HCT116 (cell line): Measurements from ENCODE around the gene RALB. TPM values are rescaled to one million over a fixed set of nuclear protein-coding genes. Genes with fewer than 3 reads are reported as not detected.

Experiments
- ATAC-seq: fragments of 200-7000 bp; cut with Tn5 transposase; 2 replicates; pipeline ENCODE4 v1.9.1; 2020; ENCODE audit warnings: mild to moderate bottlenecking, moderate library complexity
- BruUV-seq: library from RNA; stranded (reverse); fragments of 400-500 nt; replicated peaks from 2 replicates; lab custom pipeline; 2021; lab: Mats Ljungman, UMichigan
- CTCF ChIA-PET: fragments of 300-600 bp; sonication (Branson Sonifier 250); formaldehyde crosslinking; loops from one replicate; lab custom pipeline; 2021; ENCODE audit warnings: antibody characterized with exemption; lab: Charles Lee
- POLR2A ChIA-PET: fragments of 300-600, 350-600 bp; sonication (Branson Sonifier 250); formaldehyde crosslinking; loops from one replicate; lab custom pipeline; 2021; ENCODE audit warnings: antibody characterized with exemption; lab: Charles Lee
- RAD21 ChIA-PET, 2 experiments: fragments of 300-600 bp; sonication (Branson Sonifier 250); formaldehyde crosslinking; loops; one replicate each; lab custom pipeline; 2023; ENCODE audit warnings: low total read pairs in 2 of 2; ENCODE audit not compliant: uncharacterized antibody in 2 of 2, unreplicated experiment in 2 of 2, low non-redundant PET in 1 of 2; lab: Charles Lee
- DNase-seq: peaks from one replicate; pipeline ENCODE4 v3.0.0-alpha.2; 2010; ENCODE audit warnings: low read depth, low spot score
- H2AFZ ChIP-seq: fragments of 200-600 bp; shearing (Covaris generic), sonication (generic); 2 replicates; pipeline ENCODE4 v1.6.1; 2017; ENCODE audit warnings: low read depth, mixed run types, mixed read lengths, antibody characterized with exemption, low read length; ENCODE audit not compliant: poor library complexity, severe bottlenecking
- H3K27ac ChIP-seq: 2 replicates; pipeline ENCODE4 v1.5.1; 2012; ENCODE audit warnings: low read depth, low read length
- H3K27me3 ChIP-seq: fragments of 200-600 bp; sonication (generic); 2 replicates; pipeline ENCODE4 v1.6.1; 2016; ENCODE audit warnings: mixed run types, low read length, mixed read lengths; ENCODE audit not compliant: insufficient read depth
- H3K36me3 ChIP-seq, 2 experiments: fragments of 200-500 bp in 1 of 2; fragments of 200-600 bp in 1 of 2; sonication (Bioruptor generic) in 1 of 2; sonication (generic) in 1 of 2; 2 replicates each; pipeline versions ENCODE4 v1.5.1 to v1.6.1; 2014 to 2016; ENCODE audit warnings: low read length in 2 of 2, inconsistent platforms in 1 of 2, mixed read lengths in 1 of 2, mixed run types in 1 of 2; ENCODE audit not compliant: insufficient read depth in 2 of 2, control insufficient read depth in 1 of 2
- H3K4me1 ChIP-seq, 2 experiments: fragments of 200-600 bp in 1 of 2; sonication (generic) in 1 of 2; 2 replicates each; pipeline versions ENCODE4 v1.5.1 to v1.6.1; 2012 to 2017; ENCODE audit warnings: low read length in 2 of 2, inconsistent platforms in 1 of 2, mild to moderate bottlenecking in 1 of 2, mixed read lengths in 1 of 2, mixed run types in 1 of 2, moderate library complexity in 1 of 2; ENCODE audit not compliant: insufficient read depth in 2 of 2, control insufficient read depth in 1 of 2
- H3K4me2 ChIP-seq: fragments of 200-600 bp; sonication (generic); 2 replicates; pipeline ENCODE4 v1.6.1; 2017; ENCODE audit warnings: mixed run types, low read length, mixed read lengths
- H3K4me3 ChIP-seq, 2 experiments: fragments of 200-600 bp in 1 of 2; sonication (generic) in 1 of 2; replicated peaks in 1 of 2; 2 replicates each; pipeline ENCODE4 v1.5.1; 2011 to 2016; ENCODE audit warnings: low read length in 2 of 2, control low read depth in 1 of 2, low read depth in 1 of 2, mild to moderate bottlenecking in 1 of 2, mixed read lengths in 1 of 2, mixed run types in 1 of 2
- H3K79me2 ChIP-seq: fragments of 200-600 bp; sonication (generic); 2 replicates; pipeline ENCODE4 v1.6.1; 2017; ENCODE audit warnings: mild to moderate bottlenecking, mixed run types, low read length, moderate library complexity, mixed read lengths; ENCODE audit not compliant: insufficient read depth
- H3K9ac ChIP-seq: fragments of 200-600 bp; sonication (generic); 2 replicates; pipeline ENCODE4 v1.6.1; 2016; ENCODE audit warnings: low read length, mixed read lengths
- H3K9me2 ChIP-seq: fragments of 200-600 bp; sonication (generic), shearing (Covaris generic); 2 replicates; pipeline ENCODE4 v1.6.1; 2017; ENCODE audit warnings: mixed run types, mild to moderate bottlenecking, moderate library complexity; ENCODE audit not compliant: insufficient read depth
- H3K9me3 ChIP-seq, 2 experiments: fragments of 200-500 bp in 1 of 2; fragments of 200-600 bp in 1 of 2; sonication (Bioruptor generic) in 1 of 2; sonication (generic) in 1 of 2; 2 replicates each; pipeline ENCODE4 v1.6.1; 2014 to 2017; ENCODE audit warnings: low read length in 2 of 2, mixed read lengths in 2 of 2, inconsistent platforms in 1 of 2, low read depth in 1 of 2, mild to moderate bottlenecking in 1 of 2, mixed run types in 1 of 2, moderate library complexity in 1 of 2; ENCODE audit not compliant: control insufficient read depth in 1 of 2, insufficient read depth in 1 of 2
- H4K20me1 ChIP-seq: fragments of 200-600 bp; sonication (generic), shearing (Covaris generic); 2 replicates; pipeline ENCODE4 v1.6.1; 2017; ENCODE audit warnings: mixed run types, mild to moderate bottlenecking, moderate library complexity; ENCODE audit not compliant: insufficient read depth
- CBX3 ChIP-seq: IDR thresholded peaks from 2 replicates; pipeline ENCODE4 v1.6.1; 2012; ENCODE audit warnings: low read depth
- CEBPB ChIP-seq: IDR thresholded peaks from 2 replicates; pipeline ENCODE4 v1.6.1; 2012; ENCODE audit warnings: low read depth
- EGR1 ChIP-seq: IDR thresholded peaks from 2 replicates; pipeline ENCODE4 v1.6.1; 2012; ENCODE audit warnings: low read depth
- ELF1 ChIP-seq: IDR thresholded peaks from 2 replicates; pipeline ENCODE4 v1.6.1; 2012; ENCODE audit warnings: low read depth, borderline replicate concordance
- EZH2phosphoT487 ChIP-seq: fragments of 200-600 bp; IDR thresholded peaks from 2 replicates; pipeline ENCODE4 v1.6.1; 2018; ENCODE audit warnings: antibody characterized with exemption, borderline replicate concordance
- FOSL1 ChIP-seq: IDR thresholded peaks from 2 replicates; pipeline ENCODE4 v1.6.1; 2012; ENCODE audit warnings: low read depth
- JUND ChIP-seq: IDR thresholded peaks from 2 replicates; pipeline ENCODE4 v1.6.1; 2012
- MAX ChIP-seq: IDR thresholded peaks from 2 replicates; pipeline ENCODE4 v1.6.1; 2012
- POLR2A ChIP-seq: IDR thresholded peaks from 2 replicates; pipeline ENCODE4 v1.7.0; 2011; ENCODE audit warnings: borderline replicate concordance; ENCODE audit not compliant: insufficient read depth, insufficient read length; ENCODE audit errors: extremely low read depth
- RAD21 ChIP-seq: IDR thresholded peaks from 2 replicates; pipeline ENCODE4 v1.6.1; 2012; ENCODE audit warnings: low read depth, mild to moderate bottlenecking
- REST ChIP-seq: IDR thresholded peaks from 2 replicates; pipeline ENCODE4 v1.6.1; 2012; ENCODE audit warnings: low read depth
- SIN3A ChIP-seq: IDR thresholded peaks from 2 replicates; pipeline ENCODE4 v1.6.1; 2012; ENCODE audit warnings: low read depth
- SP1 ChIP-seq: IDR thresholded peaks from 2 replicates; pipeline ENCODE4 v1.6.1; 2012; ENCODE audit warnings: low read depth
- TCF7L2 ChIP-seq: IDR thresholded peaks from 2 replicates; pipeline ENCODE4 v1.7.0; 2011; ENCODE audit warnings: borderline replicate concordance, inconsistent platforms; ENCODE audit not compliant: insufficient read depth, insufficient read length; ENCODE audit errors: extremely low read depth
- ZFX ChIP-seq: fragments of 450-650 bp; IDR thresholded peaks from 2 replicates; pipeline ENCODE4 v1.6.1; 2017
- ZNF274 ChIP-seq: fragments of 200-500 bp; sonication (Bioruptor generic); IDR thresholded peaks from 2 replicates; pipeline ENCODE4 v1.6.1; 2014; ENCODE audit warnings: mild to moderate bottlenecking, low read depth, low read length, inconsistent platforms
- intact Hi-C: fragments of 100-400 bp; cut with micrococcal nuclease; formaldehyde crosslinking; loops from 2 replicates; pipeline ENCODE4 v1.10.0; 2022
- total RNA-seq: library from RNA; stranded (reverse); gene quantifications from one replicate; pipeline ENCODE4 v1.2.1, GENCODE V29; 2021; ENCODE audit not compliant: unreplicated experiment
- TF ChIP-seq, protein P1 (sequence below), 3 experiments: fragments of 200-600 bp in 1 of 3; sonication (generic) in 1 of 3; IDR thresholded peaks in 2 of 3; conservative IDR thresholded peaks in 1 of 3; 2 replicates each; pipeline ENCODE4 v1.5.1; 2012 to 2017; ENCODE audit warnings: low read depth in 2 of 3, low read length in 2 of 3, antibody characterized with exemption in 1 of 3, borderline replicate concordance in 1 of 3, control low read depth in 1 of 3, mild to moderate bottlenecking in 1 of 3, mixed read lengths in 1 of 3, mixed run types in 1 of 3, moderate library complexity in 1 of 3; ENCODE audit not compliant: insufficient read depth in 1 of 3
- TF ChIP-seq, protein P2 (sequence below): IDR thresholded peaks from 2 replicates; pipeline ENCODE4 v1.6.1; 2011; ENCODE audit warnings: mild to moderate bottlenecking, low read length, moderate library complexity; ENCODE audit not compliant: insufficient replicate concordance; ENCODE audit errors: extremely low read depth

RALB gene
- total RNA-seq, 1 experiment from 2014 or later: 42.8 TPM

- POLR2A ChIA-PET: no interaction called here
- no peaks in the 10 kb centered on the region for H3K79me2 ChIP-seq
- TF ChIP-seq POLR2A (no peak), EGR1 (no peak), REST (no peak), ZFX (no peak), EZH2phosphoT487 (no peak), SIN3A (no peak), TCF7L2 (no peak), CBX3 (no peak), SP1 (no peak), MAX (no peak), RAD21 (no peak), ELF1 (no peak), FOSL1 (no peak), ZNF274 (no peak), JUND (no peak), CEBPB (no peak)
- TF ChIP-seq, protein P1, sequence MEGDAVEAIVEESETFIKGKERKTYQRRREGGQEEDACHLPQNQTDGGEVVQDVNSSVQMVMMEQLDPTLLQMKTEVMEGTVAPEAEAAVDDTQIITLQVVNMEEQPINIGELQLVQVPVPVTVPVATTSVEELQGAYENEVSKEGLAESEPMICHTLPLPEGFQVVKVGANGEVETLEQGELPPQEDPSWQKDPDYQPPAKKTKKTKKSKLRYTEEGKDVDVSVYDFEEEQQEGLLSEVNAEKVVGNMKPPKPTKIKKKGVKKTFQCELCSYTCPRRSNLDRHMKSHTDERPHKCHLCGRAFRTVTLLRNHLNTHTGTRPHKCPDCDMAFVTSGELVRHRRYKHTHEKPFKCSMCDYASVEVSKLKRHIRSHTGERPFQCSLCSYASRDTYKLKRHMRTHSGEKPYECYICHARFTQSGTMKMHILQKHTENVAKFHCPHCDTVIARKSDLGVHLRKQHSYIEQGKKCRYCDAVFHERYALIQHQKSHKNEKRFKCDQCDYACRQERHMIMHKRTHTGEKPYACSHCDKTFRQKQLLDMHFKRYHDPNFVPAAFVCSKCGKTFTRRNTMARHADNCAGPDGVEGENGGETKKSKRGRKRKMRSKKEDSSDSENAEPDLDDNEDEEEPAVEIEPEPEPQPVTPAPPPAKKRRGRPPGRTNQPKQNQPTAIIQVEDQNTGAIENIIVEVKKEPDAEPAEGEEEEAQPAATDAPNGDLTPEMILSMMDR (IDR thresholded peaks at IDR 0.05 in 2 of 3, conservative IDR thresholded peaks at IDR 0.05 in 1 of 3; ENCODE audit: borderline replicate concordance in 1 of 3, insufficient read depth in 1 of 3, low read depth in 2 of 3, low read length in 2 of 3): no peak
- TF ChIP-seq, protein P2, sequence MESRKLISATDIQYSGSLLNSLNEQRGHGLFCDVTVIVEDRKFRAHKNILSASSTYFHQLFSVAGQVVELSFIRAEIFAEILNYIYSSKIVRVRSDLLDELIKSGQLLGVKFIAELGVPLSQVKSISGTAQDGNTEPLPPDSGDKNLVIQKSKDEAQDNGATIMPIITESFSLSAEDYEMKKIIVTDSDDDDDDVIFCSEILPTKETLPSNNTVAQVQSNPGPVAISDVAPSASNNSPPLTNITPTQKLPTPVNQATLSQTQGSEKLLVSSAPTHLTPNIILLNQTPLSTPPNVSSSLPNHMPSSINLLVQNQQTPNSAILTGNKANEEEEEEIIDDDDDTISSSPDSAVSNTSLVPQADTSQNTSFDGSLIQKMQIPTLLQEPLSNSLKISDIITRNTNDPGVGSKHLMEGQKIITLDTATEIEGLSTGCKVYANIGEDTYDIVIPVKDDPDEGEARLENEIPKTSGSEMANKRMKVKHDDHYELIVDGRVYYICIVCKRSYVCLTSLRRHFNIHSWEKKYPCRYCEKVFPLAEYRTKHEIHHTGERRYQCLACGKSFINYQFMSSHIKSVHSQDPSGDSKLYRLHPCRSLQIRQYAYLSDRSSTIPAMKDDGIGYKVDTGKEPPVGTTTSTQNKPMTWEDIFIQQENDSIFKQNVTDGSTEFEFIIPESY: no peak
- no peaks in the 10 kb centered on the region for H4K20me1 ChIP-seq
- CTCF ChIA-PET: no interaction called here
- no TSS peak for BruUV-seq
- no peaks in the 10 kb centered on the region for H3K27me3 ChIP-seq
- DNase-seq (no peak), ATAC-seq (no peak)
- H3K27ac ChIP-seq: no peak overlapping the region
- H3K36me3 ChIP-seq: no peaks in the 10 kb centered on the region
- H3K4me1 ChIP-seq: peaks cover 0 to 9% of the 10 kb centered on the region in 2 experiments; a peak in 1 of 4 replicates
- H3K9me3 ChIP-seq: no peaks in the 10 kb centered on the region
- no peaks in the 10 kb centered on the region for H3K9me2 ChIP-seq
- intact Hi-C loops: no loop called here
- RAD21 ChIA-PET: no interaction called here
- H3K9ac ChIP-seq: no peak overlapping the region
- no peak overlapping the region for H2AFZ ChIP-seq
- H3K4me2 ChIP-seq: no peak overlapping the region
- no peak overlapping the region for H3K4me3 ChIP-seq
Measured at GRCh38 chr2:120230515-120231471, 21.9 kb upstream of the RALB start.
